ENCODE measurements around the gene PGM5. TPM values are rescaled to one million over a fixed set of nuclear protein-coding genes. Genes with fewer than 3 reads are reported as not detected.

PGM5 gene
- total RNA-seq, 1 experiment from 2014 or later: not detected

DNA sequence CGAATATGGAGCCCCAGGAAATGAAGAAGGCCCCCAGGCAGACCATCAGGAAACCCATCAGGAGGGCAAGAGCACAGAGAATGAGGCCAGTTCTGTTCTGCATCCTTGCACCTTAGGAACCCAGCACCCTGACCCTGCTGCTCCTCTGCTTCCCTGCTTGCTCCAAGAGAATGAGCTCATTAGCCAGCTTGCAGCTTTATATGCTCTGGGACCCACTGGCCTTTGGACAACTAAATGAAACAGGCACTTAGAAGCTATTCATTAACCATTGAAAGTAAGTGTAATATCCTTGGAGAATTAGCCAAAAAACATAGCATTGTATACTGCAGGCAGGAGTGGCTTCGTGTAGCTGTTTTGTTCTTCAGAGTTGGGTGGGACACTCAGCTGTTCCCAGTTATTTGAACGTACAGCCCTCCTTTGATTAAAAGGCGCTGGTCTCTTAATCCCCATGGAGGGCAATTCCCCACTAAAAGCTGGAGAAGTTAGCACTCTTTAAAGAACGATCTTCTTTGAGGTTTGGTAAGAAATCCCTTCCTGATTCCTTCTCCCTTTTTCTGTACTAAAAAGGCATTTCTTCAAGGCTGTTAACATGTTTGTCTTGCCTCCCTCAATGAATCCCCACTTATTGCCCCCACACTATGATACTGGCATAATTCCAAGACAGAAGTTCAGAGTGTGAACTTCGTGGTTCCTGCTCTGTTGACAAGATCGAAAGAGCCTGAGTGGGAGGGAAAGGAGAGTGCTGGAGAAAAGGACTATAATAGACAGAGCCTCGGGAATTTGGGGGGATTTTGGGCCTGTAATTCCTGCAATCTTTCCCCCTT lies 184.5 kb downstream of the PGM5 start, which contains the start of gene TMEM252:
TSS of gene TMEM252 (minus strand) at position 172 of the 824 bp plus-strand sequence. CDS start at position 103, 69 bp downstream.
- H4K8ac ChIP-seq (replicated peaks; ENCODE audit: insufficient read length, low read depth, low read length): no peak within 1 kb of the TSS
- no peaks in the 10 kb centered on the region for H3K36me3 Mint-ChIP-seq (ENCODE audit: insufficient read depth in 1 of 3, low read depth in 3 of 3)
- H2AK5ac ChIP-seq (ENCODE audit: insufficient read length, low read length): no peak within 1 kb of the TSS
- no peak within 1 kb of the TSS for H4K5ac ChIP-seq (ENCODE audit: insufficient read length, low read depth, low read length)
- no peaks in the 10 kb centered on the region; a peak in 1 of 5 replicates for H3K9me3 Mint-ChIP-seq
- H3K4ac ChIP-seq (ENCODE audit: low read depth, low read length): no peak within 1 kb of the TSS
- H3K4me3 Mint-ChIP-seq: no peak within 1 kb of the TSS
- no peak within 1 kb of the TSS for H3K18ac ChIP-seq (ENCODE audit: insufficient read length, low read depth, low read length)
- no peaks in the 10 kb centered on the region for H4K20me1 ChIP-seq (ENCODE audit: control insufficient read depth, insufficient read depth, insufficient read length)
- no CpG with 5 or more reads among the region's 8 CpGs for WGBS (ENCODE audit: extremely low coverage, insufficient read length, low lambda C conversion rate)
- no peak within 1 kb of the TSS for H3K14ac ChIP-seq (ENCODE audit: insufficient read depth, low read length)
- no peaks in the 10 kb centered on the region for H3K79me2 ChIP-seq (ENCODE audit: insufficient read depth, low read length)
- DNase-seq: no peak
- no peaks in the 10 kb centered on the region for H3K79me1 ChIP-seq (ENCODE audit: insufficient read depth, low read depth, low read length, poor library complexity, severe bottlenecking)
- no peaks in the 10 kb centered on the region for H3K4me1 ChIP-seq (ENCODE audit: insufficient read depth, low read length)
- H3K27me3 ChIP-seq (ENCODE audit: insufficient read depth, low read length): no peaks in the 10 kb centered on the region; the same call in 1 of the 2 replicates
- H3K4me1 Mint-ChIP-seq: no peaks in the 10 kb centered on the region
- no peak within 1 kb of the TSS for H2BK5ac ChIP-seq (ENCODE audit: insufficient read length, low read length)
- no peak within 1 kb of the TSS for H3K4me2 ChIP-seq (ENCODE audit: insufficient read depth, insufficient read length, low read length)
- H4K91ac ChIP-seq (ENCODE audit: insufficient read length, low read depth, low read length): no peak within 1 kb of the TSS
- TF ChIP-seq, protein P1, sequence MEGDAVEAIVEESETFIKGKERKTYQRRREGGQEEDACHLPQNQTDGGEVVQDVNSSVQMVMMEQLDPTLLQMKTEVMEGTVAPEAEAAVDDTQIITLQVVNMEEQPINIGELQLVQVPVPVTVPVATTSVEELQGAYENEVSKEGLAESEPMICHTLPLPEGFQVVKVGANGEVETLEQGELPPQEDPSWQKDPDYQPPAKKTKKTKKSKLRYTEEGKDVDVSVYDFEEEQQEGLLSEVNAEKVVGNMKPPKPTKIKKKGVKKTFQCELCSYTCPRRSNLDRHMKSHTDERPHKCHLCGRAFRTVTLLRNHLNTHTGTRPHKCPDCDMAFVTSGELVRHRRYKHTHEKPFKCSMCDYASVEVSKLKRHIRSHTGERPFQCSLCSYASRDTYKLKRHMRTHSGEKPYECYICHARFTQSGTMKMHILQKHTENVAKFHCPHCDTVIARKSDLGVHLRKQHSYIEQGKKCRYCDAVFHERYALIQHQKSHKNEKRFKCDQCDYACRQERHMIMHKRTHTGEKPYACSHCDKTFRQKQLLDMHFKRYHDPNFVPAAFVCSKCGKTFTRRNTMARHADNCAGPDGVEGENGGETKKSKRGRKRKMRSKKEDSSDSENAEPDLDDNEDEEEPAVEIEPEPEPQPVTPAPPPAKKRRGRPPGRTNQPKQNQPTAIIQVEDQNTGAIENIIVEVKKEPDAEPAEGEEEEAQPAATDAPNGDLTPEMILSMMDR (conservative IDR thresholded peaks at IDR 0.05): no peak
- H3K23me2 ChIP-seq (ENCODE audit: insufficient read length, low read depth, low read length, poor library complexity, severe bottlenecking): no peaks in the 10 kb centered on the region
- H3K9ac ChIP-seq (ENCODE audit: extremely low read depth, insufficient read length, low read length): no peak within 1 kb of the TSS
- no peak within 1 kb of the TSS for H2BK12ac ChIP-seq (ENCODE audit: insufficient read length, low read depth, low read length)
- no peaks in the 10 kb centered on the region for H3K9me3 ChIP-seq (ENCODE audit: control insufficient read depth, low read depth, low read length)
- no peak within 1 kb of the TSS for H2BK120ac ChIP-seq (ENCODE audit: low read depth, low read length, poor library complexity, severe bottlenecking)
- H3K27ac Mint-ChIP-seq: no peak within 1 kb of the TSS
- no peak within 1 kb of the TSS for H3T11ph ChIP-seq (ENCODE audit: low read length)
- no peak within 1 kb of the TSS for H2BK15ac ChIP-seq (ENCODE audit: low read depth, low read length)
- H3K27me3 Mint-ChIP-seq (ENCODE audit: low read depth): peaks cover 90% of the 10 kb centered on the region
- H3K27ac ChIP-seq (ENCODE audit: insufficient read length, low read depth, low read length): no peak within 1 kb of the TSS
- H3K23ac ChIP-seq (ENCODE audit: insufficient read length, low read depth, low read length): no peak within 1 kb of the TSS
- H2BK20ac ChIP-seq (ENCODE audit: low read depth, low read length, poor library complexity, severe bottlenecking): no peak within 1 kb of the TSS
- H3K56ac ChIP-seq (ENCODE audit: insufficient read length, low read depth, low read length): no peak within 1 kb of the TSS
- H2AFZ ChIP-seq (ENCODE audit: low read length): no peak within 1 kb of the TSS
